GM21619 (cell line): Measurements from ENCODE around the gene ELFN2.
"Not testable (repeated sequence)": the region's sequence is repeated elsewhere in the genome, so short reads cannot be mapped to it uniquely, and the experiment has no call there.

Experiments used
- ATAC-seq: cut with Tn5 transposase; IDR thresholded peaks from one replicate; pipeline ENCODE4 v1.9.1; 2021; ENCODE audit not compliant: unreplicated experiment

Gene ELFN2

GRCh38 chr22:37340331-37341262 lies 86.7 kb downstream of the ELFN2 start:
- ATAC-seq, result no peak

GRCh38 chr22:37338539-37339246 lies 88.6 kb downstream of the ELFN2 start:
- ATAC-seq, result no peak

- no peak for ATAC-seq
Observed at GRCh38 chr22:37337204-37337943, 89.9 kb downstream of the ELFN2 start.

GRCh38 chr22:37336579-37336978 lies 90.7 kb downstream of the ELFN2 start:
- ATAC-seq, result no peak

GRCh38 chr22:37335806-37336199 lies 91.5 kb downstream of the ELFN2 start:
- ATAC-seq, result no peak

GRCh38 chr22:37334859-37335805 lies 92.1 kb downstream of the ELFN2 start:
- no peak for ATAC-seq

DNA sequence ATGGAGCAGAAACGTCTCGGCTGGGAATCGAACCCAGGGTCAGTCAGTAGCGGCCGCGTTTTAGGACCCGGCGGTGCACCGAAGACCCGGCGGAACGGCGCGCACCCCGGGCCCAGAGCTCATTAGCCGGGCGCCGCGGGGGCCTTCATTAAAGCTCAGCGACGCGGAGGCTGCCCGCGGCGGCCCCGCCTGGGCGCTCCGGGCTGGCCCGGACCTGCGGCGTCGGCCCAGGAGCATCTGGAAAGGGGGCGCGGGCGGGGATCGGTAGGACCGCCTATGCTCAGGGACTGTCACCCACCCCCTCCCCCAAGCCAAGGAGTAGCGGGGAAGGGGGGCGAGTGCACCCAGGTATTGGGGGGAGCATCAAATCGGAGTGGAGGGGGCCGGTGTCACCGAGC lies 92.8 kb downstream of the ELFN2 start:
- ATAC-seq, result no peak

- no peak for ATAC-seq
Observed at GRCh38 chr22:37333724-37334460, 93.4 kb downstream of the ELFN2 start.

- ATAC-seq, result no peak
Observed at GRCh38 chr22:37331856-37332536, 95.3 kb downstream of the ELFN2 start.

DNA sequence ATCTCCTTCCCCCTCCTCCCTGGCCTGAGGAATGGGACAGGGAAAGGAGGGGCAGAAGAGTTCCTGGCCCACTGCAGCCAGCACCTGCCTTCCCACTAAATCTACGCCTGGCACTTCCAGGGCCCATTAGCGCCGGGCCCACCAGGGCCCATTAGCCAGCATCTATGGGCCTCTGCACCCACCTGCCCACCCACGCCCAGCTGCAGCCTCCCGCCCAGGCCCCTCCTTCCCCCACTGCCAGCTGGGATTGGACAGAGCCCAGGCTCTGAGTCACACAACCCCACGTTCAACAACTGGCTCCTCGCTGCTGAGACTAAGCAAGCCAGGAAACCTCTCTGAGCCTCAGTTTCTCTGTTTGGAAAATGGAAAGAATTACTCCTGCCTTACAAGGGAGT lies 96.2 kb downstream of the ELFN2 start:
- no peak for ATAC-seq

DNA sequence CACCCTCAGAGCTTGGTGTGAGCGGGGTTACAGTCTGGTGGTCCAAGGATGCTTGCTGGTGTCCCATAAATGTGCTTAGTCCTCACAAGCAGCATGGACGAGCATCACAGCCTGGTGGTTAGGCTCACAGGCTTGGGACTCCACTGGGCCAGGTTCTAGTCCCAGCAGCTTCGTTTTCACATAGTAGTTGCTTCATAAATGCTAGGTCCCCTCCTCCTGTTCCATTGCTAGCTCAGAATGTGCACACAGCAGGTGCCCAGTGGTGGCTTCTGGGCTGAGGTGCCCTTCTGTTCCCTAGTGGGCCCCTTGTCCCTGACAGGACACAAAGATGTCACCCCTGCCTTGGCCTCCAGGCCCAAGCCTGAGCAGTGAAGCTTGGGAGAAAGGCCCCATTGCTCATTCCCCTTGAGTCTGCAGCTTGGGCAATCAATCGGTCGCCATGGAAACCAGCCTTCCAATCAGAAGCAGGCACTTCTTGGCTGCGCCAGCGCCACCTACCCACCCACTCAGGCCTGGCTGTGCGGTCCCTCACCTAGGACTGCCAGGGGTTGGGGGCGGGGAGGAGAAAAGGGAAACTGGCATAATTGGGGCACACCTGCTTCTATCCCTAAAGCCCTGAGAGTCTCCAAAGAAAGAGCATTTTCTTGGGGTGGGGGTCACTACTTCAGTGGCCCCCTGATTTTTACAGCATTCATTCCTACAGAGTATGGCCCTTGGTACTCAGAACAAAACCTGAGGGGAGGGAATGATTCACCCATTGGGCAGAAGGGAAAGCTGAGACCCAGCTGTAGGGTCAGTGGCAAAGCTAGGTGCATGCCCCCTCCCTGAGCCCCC lies 96.9 kb downstream of the ELFN2 start:
- ATAC-seq, result no peak

DNA sequence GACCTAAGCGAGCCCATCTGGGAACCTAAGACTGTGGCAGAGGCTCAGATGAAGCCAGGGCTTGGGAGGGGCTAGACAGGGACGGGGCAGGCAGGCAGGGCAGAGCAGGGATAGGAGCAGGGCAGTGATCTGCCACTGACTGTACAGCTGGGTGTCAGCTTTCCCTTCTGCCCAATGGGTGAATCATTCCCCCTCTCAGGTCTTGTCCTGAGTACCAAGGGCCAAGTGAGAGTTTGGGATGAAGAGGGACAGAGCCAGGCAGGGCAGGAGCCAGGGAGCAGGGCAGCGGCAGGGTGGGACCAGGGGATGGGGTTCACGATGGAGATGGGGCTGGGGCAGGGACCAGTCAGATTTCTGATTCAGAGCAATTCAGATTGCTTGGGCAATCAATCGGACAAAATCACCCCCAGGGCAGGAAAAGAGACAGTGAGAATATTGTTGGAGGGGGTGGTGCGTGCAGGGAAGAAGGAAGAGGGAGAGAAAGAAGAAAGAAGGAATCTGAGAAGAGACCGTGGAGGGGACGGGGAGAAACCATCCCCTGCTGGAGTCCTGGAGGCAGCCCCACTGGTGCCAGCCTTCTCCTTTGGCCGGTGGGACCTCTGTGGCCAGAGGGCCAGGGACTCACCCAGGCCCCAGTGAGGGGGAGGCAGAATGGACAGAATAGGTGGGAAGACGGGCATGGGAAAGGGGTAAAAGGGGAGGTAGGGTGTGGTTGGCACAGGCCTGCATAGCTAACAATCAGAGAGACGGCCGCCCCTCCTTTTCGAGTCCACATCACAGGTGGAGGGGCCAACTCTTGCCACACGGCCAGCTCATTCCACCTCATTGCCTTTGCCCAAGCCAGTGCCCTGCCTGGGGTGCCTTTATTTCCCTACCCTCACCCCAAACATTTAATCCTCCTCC lies 97.8 kb downstream of the ELFN2 start:
- no peak for ATAC-seq

- ATAC-seq, result not testable (repeated sequence)
Observed at GRCh38 chr22:37328538-37329237, 98.6 kb downstream of the ELFN2 start.

GRCh38 chr22:37328017-37328416 lies 99.3 kb downstream of the ELFN2 start:
- ATAC-seq, result no peak

DNA sequence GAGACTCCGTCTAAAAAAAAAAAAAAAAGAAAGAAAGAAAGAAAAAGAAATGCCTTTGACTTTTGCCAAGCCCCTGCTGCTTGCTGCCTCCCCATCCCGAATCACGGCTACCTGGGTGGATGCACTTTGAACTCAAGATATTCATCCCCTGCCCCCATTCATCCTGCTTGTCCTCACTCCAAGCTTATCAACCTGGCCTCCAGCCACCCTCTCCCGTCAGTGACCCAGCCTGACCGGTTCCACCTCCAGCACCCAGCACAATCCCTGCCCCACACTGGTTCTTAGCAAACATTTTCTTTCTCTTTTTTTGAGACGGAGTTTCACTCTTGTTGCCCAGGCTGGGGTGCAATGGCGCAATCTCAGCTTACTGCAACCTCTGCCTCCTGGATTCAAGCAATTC lies 100.6 kb downstream of the ELFN2 start:
- no peak for ATAC-seq

DNA sequence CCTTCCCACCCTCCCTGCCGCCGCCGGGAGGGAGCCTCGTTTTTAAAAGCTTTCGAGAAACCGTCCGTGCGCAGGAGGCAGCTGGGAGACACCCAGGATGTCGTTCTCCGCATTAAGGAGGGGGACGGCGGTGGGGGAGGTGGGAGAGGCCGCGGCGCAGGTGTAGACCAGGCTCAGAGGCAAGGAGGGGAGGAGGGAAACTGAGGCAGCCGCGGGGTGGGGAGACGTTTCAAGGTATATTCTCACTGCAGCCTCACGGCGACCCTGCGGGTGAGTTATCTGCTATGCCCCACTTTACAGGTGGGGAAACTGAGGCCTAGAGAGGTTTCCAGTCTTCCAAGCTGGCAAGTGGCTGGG lies 102.3 kb downstream of the ELFN2 start:
- no peak for ATAC-seq
